GM18511 (cell line): ENCODE measurements around the gene FASN.

Experiments
- ATAC-seq: cut with Tn5 transposase; IDR thresholded peaks from one replicate; pipeline ENCODE4 v1.9.1; 2021; ENCODE audit warnings: mild to moderate bottlenecking, moderate library complexity; ENCODE audit not compliant: unreplicated experiment

Gene FASN

DNA sequence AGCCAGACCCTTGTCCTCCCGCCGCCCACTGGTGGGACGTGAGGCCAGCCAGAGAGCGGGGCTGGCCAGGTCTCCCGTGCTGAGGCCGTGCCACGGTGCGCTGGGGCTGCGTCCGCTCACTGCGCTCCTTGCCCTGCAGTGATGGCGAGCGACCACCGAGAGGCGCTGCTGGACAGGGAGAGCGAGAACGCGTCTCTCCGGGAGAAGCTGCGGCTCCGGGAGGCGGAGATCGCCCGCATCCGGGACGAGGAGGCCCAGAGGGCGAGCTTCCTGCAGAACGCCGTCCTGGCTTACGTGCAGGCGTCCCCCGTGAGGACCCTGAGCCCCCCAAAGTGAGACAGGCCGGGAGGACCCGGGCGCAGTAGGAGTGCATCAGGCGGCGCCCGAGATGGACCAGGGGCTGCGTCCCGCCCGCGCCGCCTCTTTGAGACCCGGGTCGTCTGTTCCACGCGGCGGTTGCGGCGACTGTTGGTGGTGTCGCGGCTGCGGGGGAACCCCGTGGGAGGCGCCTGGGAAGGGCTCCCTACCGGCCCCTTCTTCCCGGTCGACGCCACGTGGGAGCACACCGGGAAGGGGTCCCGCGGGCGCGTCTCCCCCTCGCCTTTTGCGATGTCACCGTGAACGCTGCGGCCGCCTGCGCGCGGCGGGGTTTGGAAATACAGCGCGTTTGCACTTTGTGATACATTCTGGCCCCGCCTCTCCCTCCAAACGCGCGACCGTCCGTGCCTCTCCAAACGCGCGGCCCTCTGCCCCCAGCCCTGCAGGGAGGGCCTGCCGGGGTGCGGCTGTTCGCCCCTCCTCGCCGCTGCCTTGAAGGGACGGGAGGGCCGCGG lies 67.3 kb downstream of the FASN start:
- no peak for ATAC-seq

GRCh38 chr17:82029990-82030469 lies 68.0 kb downstream of the FASN start:
- ATAC-seq = no peak

DNA sequence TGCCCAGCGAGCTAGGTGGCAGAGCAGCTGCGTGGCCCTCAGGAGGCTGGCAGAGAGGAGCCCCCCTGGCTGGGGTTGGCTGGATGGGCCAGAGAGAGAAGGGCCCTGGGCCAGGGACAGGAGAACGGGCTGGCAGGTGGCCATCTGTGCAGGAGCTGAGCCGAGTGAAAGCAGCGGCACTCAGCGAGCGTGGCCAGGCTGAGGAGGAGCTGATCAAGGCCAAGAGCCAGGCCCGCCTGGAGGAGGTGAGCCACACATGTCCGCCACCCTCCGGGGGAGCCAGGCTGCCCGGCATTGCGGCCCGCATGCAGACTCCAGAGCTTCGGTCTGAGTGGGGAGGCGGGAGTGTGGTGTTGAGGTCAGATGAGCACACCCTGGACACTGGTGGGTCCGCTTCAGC lies 68.6 kb downstream of the FASN start:
- ATAC-seq = no peak

GRCh38 chr17:82028966-82029365 lies 69.1 kb downstream of the FASN start:
- no peak for ATAC-seq
